H1 (cell line): ENCODE results near the gene ADD3. TPM values are rescaled to one million over a fixed set of nuclear protein-coding genes. Genes with fewer than 3 reads are reported as not detected.

Experiments used
- CTCF ChIP-seq, 3 experiments: IDR thresholded peaks; 1 replicate in 2 of 3; 2 replicates in 1 of 3; pipeline versions ENCODE4 v1.5.1 to v1.6.1; 2011; ENCODE audit warnings: low read length in 3 of 3, mild to moderate bottlenecking in 3 of 3, inconsistent platforms in 2 of 3, low read depth in 1 of 3, moderate library complexity in 1 of 3; ENCODE audit not compliant: insufficient read depth in 1 of 3; ENCODE audit errors: control extremely low read depth in 1 of 3
- HDAC2 ChIP-seq, 2 experiments: fragments of 300-600 bp in 1 of 2; sonication (generic) in 1 of 2; IDR thresholded peaks; 2 replicates each; pipeline ENCODE4 v1.6.1; 2011 to 2012; ENCODE audit warnings: low read depth in 2 of 2, low read length in 2 of 2, mild to moderate bottlenecking in 2 of 2, moderate library complexity in 2 of 2, borderline replicate concordance in 1 of 2, inconsistent platforms in 1 of 2
- polyA plus RNA-seq, 7 experiments: library from polyadenylated mRNA; depleted of rRNA in 3 of 7; stranded (reverse) in 5 of 7; unstranded in 2 of 7; fragments of >200 nt in 5 of 7; fragments of 200-250 nt in 2 of 7; gene quantifications; 1 replicate in 5 of 7; 2 replicates in 1 of 7; 4 replicates in 1 of 7; pipeline versions ENCODE4 v1.2.1 to v1.2.3, GENCODE V29; 2011 to 2013; ENCODE audit warnings: missing spikeins in 2 of 7, mixed read lengths in 2 of 7
- total RNA-seq: library from RNA; stranded (reverse); fragmentation: NEBNext Ultra II Directional; extraction: Animal tissue kit (Norgen Biotek cat#: 25700); gene quantifications from 2 replicates; pipeline ENCODE4 v1.2.1, GENCODE V29; 2021
- TF ChIP-seq, protein P1 (sequence below): fragments of 300-600 bp; sonication (generic); IDR thresholded peaks from 2 replicates; pipeline ENCODE4 v1.7.1; 2012; ENCODE audit warnings: low read length, moderate library complexity, mild to moderate bottlenecking, inconsistent platforms; ENCODE audit not compliant: insufficient replicate concordance

The ADD3 gene
- total and polyA plus RNA-seq, 2 of the 8 experiments (the other 6 are each of a cell fraction or from before 2014, with no cell fraction given), result 44.7 to 85.6 TPM

- TF ChIP-seq CTCF (IDR thresholded peaks at IDR 0.05; ENCODE audit: control extremely low read depth in 1 of 3, insufficient read depth in 1 of 3, low read depth in 1 of 3, low read length in 3 of 3) (no peak), HDAC2 (IDR thresholded peaks at IDR 0.05; ENCODE audit: borderline replicate concordance in 1 of 2, low read depth in 2 of 2, low read length in 2 of 2) (no peak)
- TF ChIP-seq, protein P1, sequence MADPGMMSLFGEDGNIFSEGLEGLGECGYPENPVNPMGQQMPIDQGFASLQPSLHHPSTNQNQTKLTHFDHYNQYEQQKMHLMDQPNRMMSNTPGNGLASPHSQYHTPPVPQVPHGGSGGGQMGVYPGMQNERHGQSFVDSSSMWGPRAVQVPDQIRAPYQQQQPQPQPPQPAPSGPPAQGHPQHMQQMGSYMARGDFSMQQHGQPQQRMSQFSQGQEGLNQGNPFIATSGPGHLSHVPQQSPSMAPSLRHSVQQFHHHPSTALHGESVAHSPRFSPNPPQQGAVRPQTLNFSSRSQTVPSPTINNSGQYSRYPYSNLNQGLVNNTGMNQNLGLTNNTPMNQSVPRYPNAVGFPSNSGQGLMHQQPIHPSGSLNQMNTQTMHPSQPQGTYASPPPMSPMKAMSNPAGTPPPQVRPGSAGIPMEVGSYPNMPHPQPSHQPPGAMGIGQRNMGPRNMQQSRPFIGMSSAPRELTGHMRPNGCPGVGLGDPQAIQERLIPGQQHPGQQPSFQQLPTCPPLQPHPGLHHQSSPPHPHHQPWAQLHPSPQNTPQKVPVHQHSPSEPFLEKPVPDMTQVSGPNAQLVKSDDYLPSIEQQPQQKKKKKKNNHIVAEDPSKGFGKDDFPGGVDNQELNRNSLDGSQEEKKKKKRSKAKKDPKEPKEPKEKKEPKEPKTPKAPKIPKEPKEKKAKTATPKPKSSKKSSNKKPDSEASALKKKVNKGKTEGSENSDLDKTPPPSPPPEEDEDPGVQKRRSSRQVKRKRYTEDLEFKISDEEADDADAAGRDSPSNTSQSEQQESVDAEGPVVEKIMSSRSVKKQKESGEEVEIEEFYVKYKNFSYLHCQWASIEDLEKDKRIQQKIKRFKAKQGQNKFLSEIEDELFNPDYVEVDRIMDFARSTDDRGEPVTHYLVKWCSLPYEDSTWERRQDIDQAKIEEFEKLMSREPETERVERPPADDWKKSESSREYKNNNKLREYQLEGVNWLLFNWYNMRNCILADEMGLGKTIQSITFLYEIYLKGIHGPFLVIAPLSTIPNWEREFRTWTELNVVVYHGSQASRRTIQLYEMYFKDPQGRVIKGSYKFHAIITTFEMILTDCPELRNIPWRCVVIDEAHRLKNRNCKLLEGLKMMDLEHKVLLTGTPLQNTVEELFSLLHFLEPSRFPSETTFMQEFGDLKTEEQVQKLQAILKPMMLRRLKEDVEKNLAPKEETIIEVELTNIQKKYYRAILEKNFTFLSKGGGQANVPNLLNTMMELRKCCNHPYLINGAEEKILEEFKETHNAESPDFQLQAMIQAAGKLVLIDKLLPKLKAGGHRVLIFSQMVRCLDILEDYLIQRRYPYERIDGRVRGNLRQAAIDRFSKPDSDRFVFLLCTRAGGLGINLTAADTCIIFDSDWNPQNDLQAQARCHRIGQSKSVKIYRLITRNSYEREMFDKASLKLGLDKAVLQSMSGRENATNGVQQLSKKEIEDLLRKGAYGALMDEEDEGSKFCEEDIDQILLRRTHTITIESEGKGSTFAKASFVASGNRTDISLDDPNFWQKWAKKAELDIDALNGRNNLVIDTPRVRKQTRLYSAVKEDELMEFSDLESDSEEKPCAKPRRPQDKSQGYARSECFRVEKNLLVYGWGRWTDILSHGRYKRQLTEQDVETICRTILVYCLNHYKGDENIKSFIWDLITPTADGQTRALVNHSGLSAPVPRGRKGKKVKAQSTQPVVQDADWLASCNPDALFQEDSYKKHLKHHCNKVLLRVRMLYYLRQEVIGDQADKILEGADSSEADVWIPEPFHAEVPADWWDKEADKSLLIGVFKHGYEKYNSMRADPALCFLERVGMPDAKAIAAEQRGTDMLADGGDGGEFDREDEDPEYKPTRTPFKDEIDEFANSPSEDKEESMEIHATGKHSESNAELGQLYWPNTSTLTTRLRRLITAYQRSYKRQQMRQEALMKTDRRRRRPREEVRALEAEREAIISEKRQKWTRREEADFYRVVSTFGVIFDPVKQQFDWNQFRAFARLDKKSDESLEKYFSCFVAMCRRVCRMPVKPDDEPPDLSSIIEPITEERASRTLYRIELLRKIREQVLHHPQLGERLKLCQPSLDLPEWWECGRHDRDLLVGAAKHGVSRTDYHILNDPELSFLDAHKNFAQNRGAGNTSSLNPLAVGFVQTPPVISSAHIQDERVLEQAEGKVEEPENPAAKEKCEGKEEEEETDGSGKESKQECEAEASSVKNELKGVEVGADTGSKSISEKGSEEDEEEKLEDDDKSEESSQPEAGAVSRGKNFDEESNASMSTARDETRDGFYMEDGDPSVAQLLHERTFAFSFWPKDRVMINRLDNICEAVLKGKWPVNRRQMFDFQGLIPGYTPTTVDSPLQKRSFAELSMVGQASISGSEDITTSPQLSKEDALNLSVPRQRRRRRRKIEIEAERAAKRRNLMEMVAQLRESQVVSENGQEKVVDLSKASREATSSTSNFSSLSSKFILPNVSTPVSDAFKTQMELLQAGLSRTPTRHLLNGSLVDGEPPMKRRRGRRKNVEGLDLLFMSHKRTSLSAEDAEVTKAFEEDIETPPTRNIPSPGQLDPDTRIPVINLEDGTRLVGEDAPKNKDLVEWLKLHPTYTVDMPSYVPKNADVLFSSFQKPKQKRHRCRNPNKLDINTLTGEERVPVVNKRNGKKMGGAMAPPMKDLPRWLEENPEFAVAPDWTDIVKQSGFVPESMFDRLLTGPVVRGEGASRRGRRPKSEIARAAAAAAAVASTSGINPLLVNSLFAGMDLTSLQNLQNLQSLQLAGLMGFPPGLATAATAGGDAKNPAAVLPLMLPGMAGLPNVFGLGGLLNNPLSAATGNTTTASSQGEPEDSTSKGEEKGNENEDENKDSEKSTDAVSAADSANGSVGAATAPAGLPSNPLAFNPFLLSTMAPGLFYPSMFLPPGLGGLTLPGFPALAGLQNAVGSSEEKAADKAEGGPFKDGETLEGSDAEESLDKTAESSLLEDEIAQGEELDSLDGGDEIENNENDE, result no peak
Observed at GRCh38 chr10:110160081-110160480, 152.3 kb downstream of the ADD3 start (continued).
